ENCODE results near the gene LIF.

GRCh38 chr22:30253205-30253852, 6.8 kb upstream of the LIF start:
- TF ChIP-seq EP300 (IDR thresholded peaks at IDR 0.05) (peak in 1 of 2 donors; percentile 37), POLR2A (IDR thresholded peaks at IDR 0.05) (no peak)

Data from tibial nerve (tissue), 3 donors.